ENCODE results near the gene PIEZO2.

Gene PIEZO2

DNA sequence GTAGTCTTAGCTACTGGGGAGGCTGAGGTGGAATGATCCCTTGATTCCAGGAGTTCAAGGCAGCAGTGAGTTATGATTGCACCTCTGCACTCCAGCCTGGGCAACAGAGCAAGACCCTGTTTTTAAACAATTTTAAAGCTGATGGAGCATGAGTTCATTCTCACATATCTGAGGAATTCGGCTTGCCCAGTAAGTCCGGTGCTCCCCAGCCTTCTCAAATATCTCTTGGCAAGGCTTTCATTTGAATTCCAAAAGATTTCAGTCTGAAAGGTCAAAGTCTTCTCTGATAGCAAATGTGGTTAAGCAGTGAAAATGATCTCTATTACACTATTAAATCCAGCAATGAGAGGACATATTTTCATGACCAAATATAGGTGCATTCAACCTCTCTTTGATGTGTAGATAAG, 27.9 kb downstream of the PIEZO2 start:
- Mint-ChIP-seq H3K9me3 (no peaks in the 10 kb centered on the region), H3K4me3 (no peak overlapping the region), H3K27me3 (ENCODE audit: low read depth, poor library complexity) (peaks cover 7% of the 10 kb centered on the region), H3K36me3 (ENCODE audit: low read depth) (no peaks in the 10 kb centered on the region), H3K4me1 (no peaks in the 10 kb centered on the region), H3K27ac (no peak overlapping the region)
- TF ChIP-seq, protein P1, sequence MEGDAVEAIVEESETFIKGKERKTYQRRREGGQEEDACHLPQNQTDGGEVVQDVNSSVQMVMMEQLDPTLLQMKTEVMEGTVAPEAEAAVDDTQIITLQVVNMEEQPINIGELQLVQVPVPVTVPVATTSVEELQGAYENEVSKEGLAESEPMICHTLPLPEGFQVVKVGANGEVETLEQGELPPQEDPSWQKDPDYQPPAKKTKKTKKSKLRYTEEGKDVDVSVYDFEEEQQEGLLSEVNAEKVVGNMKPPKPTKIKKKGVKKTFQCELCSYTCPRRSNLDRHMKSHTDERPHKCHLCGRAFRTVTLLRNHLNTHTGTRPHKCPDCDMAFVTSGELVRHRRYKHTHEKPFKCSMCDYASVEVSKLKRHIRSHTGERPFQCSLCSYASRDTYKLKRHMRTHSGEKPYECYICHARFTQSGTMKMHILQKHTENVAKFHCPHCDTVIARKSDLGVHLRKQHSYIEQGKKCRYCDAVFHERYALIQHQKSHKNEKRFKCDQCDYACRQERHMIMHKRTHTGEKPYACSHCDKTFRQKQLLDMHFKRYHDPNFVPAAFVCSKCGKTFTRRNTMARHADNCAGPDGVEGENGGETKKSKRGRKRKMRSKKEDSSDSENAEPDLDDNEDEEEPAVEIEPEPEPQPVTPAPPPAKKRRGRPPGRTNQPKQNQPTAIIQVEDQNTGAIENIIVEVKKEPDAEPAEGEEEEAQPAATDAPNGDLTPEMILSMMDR (IDR thresholded peaks at IDR 0.05), result no peak
- no peak for DNase-seq

DNA sequence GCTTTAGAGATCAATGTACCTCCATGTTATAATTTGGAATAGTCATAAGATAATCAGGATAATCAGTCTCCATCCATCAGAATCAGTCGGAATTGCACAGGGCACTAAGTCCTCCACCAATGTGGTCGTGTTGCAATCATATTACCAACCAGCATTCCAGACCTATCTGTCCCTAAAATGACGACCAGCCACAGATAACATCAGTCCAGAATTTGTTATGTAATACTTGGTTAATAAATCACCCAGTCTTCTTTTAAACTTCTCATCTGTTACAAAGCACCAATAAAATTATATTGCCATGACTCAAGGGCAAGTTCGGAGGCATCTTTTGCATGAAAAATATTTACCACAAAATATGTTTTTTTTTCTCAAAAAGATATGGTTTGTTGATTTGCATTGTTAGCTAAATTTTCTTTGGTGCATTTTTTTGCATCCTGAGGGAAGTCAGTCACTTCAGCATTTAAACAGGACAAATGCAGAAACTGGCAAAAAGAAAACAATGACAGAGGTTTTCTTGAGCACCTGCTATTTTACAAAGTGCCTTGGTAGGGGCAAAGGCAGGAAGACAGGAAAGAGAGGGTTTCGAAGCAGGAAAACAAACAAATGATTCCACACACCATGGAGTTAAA, 29.3 kb downstream of the PIEZO2 start:
- H3K27ac Mint-ChIP-seq, result no peak overlapping the region
- no peaks in the 10 kb centered on the region for H3K9me3 Mint-ChIP-seq
- H3K27me3 Mint-ChIP-seq (ENCODE audit: low read depth, poor library complexity), result peaks cover 7% of the 10 kb centered on the region
- TF ChIP-seq, protein P1 (IDR thresholded peaks at IDR 0.05), result no peak
- no peaks in the 10 kb centered on the region for H3K4me1 Mint-ChIP-seq
- no peaks in the 10 kb centered on the region for H3K36me3 Mint-ChIP-seq (ENCODE audit: low read depth)
- DNase-seq, result no peak
- H3K4me3 Mint-ChIP-seq, result no peak overlapping the region

DNA sequence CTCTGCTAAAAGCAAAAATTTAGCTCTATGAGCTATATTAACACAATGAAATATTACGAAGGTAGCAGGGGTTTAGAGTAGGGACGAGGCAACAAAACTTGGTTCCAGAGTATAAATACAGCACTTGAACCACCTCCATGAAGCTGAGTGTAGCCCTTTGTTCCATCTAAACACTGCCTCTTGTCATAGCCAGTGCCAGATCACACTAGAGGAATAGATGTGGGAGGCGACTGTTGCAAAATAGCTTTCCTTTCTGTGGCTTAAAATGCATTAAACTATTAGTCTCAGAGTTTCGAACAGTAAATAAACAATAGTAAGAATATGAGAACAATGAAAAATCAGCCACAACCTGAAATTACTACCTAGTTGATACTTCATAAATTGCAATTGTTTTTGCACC, 29.8 kb downstream of the PIEZO2 start:
- no peak for DNase-seq
- TF ChIP-seq, protein P1 (IDR thresholded peaks at IDR 0.05), result no peak
- H3K4me1 Mint-ChIP-seq, result no peaks in the 10 kb centered on the region
- no peaks in the 10 kb centered on the region for H3K9me3 Mint-ChIP-seq
- peaks cover 7% of the 10 kb centered on the region for H3K27me3 Mint-ChIP-seq (ENCODE audit: low read depth, poor library complexity)
- no peak overlapping the region for H3K27ac Mint-ChIP-seq
- H3K36me3 Mint-ChIP-seq (ENCODE audit: low read depth), result no peaks in the 10 kb centered on the region
- no peak overlapping the region for H3K4me3 Mint-ChIP-seq

DNA sequence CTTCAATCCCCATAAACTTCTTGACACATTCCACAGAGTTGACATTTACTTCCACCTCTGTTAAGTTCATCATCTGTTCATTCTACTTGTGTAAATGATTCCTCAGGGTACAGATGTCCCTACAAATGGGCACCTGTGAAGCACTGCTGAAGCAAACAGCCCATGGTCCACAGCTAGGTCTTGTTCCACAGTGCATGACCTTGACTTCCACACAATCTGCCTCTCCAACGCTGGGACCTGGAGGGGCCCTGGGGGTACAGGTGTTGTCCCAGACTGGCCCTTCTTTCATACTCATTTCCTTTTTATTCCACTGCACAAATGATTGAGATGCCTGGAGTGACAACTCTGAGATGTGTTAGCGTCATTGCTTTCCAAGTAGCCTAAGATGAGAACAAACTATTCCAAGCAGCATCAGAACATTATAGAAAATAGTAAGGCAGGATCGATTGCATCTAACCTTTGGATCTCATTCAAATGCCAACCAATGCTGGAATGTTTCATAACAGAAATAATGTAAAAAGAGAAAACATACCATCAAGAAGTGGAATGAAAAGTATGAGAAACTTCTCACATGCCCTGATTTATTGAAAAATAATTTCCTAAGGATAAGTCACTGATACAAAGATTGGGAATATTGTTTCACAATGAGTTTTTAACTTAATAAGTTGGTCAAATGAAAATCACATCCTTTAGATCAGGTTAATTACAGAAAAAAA, 31.2 kb downstream of the PIEZO2 start:
- Mint-ChIP-seq H3K27ac (no peak overlapping the region), H3K4me3 (no peak overlapping the region), H3K36me3 (ENCODE audit: low read depth) (no peaks in the 10 kb centered on the region), H3K9me3 (no peaks in the 10 kb centered on the region), H3K4me1 (no peaks in the 10 kb centered on the region), H3K27me3 (ENCODE audit: low read depth, poor library complexity) (peaks cover 7% of the 10 kb centered on the region)
- no peak for DNase-seq
- TF ChIP-seq, protein P1 (IDR thresholded peaks at IDR 0.05), result no peak

DNA sequence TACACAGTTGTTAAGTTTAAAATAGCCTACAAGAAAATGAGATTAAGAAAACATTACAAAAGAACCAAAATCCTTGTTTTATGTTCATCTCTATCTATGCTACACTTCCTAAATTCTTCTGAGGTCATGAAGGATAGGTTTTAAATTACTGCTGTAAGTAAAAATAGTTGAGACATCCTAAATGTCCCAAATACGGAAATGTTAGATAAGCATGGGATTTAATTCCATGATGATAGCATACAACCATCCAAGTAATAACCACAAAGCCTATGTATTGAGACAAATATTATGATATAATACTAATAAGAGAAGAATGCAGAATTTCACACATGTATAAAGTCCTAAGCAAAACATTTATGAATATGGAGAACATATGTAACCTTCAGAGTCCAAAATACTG, 34.1 kb downstream of the PIEZO2 start:
- TF ChIP-seq, protein P1 (IDR thresholded peaks at IDR 0.05), result no peak

DNA sequence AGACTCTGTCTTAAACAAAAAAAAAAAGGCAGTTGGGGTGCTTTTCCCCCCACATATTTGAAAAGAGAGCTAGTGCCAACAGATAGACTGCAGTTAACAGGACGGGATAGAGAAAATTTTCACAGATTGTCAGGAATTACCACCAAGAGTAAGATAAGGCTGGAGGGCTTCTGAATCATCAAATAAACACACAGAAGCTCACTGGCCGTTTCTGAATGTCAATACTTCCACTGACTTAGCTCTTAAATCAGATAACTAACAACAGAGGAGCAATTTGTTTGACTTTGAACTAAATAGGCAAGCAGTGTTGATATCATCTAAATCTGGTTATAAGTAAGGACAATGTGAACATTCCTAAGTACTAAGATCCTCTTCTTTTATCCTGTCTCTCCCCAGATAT, 34.7 kb downstream of the PIEZO2 start:
- no peak for DNase-seq
- Mint-ChIP-seq H3K4me1 (no peaks in the 10 kb centered on the region), H3K27ac (no peak overlapping the region), H3K27me3 (ENCODE audit: low read depth, poor library complexity) (peaks cover 7% of the 10 kb centered on the region), H3K36me3 (ENCODE audit: low read depth) (no peaks in the 10 kb centered on the region), H3K9me3 (no peaks in the 10 kb centered on the region), H3K4me3 (no peak overlapping the region)
- TF ChIP-seq, protein P1 (IDR thresholded peaks at IDR 0.05), result no peak

More for the DNA sequence above, 34.1 kb downstream of the PIEZO2 start:
- no peak overlapping the region for H3K4me3 Mint-ChIP-seq
- peaks cover 7% of the 10 kb centered on the region for H3K27me3 Mint-ChIP-seq (ENCODE audit: low read depth, poor library complexity)
- no peaks in the 10 kb centered on the region for H3K36me3 Mint-ChIP-seq (ENCODE audit: low read depth)
- no peaks in the 10 kb centered on the region for H3K4me1 Mint-ChIP-seq
- no peak overlapping the region for H3K27ac Mint-ChIP-seq
- H3K9me3 Mint-ChIP-seq, result no peaks in the 10 kb centered on the region
- DNase-seq, result no peak

All from nephron progenitor cell (in vitro differentiated cells).